ENCODE measurements around the gene CLTC. TPM values are rescaled to one million over a fixed set of nuclear protein-coding genes. Genes with fewer than 3 reads are reported as not detected.

CLTC gene
- total RNA-seq, 1 experiment from 2014 or later, result 254 TPM

DNA sequence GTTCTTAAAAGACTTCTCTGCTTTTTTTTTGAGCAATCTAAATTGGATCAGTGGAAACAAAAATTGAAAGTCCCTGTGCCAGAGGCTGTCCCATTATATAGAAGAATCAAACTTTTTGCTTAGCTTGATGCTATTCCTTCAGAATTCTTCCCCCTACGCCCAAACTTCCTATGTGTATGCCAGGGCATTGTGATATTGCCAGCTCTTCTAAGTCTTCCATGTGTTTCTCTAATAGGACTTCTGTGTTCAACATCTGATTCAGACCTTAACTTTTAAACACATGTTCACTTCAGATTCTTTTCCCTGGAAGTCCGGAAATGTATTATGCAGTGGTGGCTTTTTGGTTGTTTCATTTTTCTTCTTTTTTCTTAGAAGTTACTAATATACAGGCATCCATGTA is 68.8 kb downstream of the CLTC start:
- H2AK5ac ChIP-seq (ENCODE audit: insufficient read length, low read length), result no peak overlapping the region
- H2BK120ac ChIP-seq (ENCODE audit: low read depth, low read length, poor library complexity, severe bottlenecking), result no peak overlapping the region
- H3K79me1 ChIP-seq (ENCODE audit: insufficient read depth, low read depth, low read length, poor library complexity, severe bottlenecking), result no peaks in the 10 kb centered on the region
- no peaks in the 10 kb centered on the region for H3K9me3 ChIP-seq (ENCODE audit: control insufficient read depth, low read depth, low read length)
- no peak overlapping the region for H2BK20ac ChIP-seq (ENCODE audit: low read depth, low read length, poor library complexity, severe bottlenecking)
- no peaks in the 10 kb centered on the region for H3K23me2 ChIP-seq (ENCODE audit: insufficient read length, low read depth, low read length, poor library complexity, severe bottlenecking)
- H4K20me1 ChIP-seq (ENCODE audit: control insufficient read depth, insufficient read depth, insufficient read length), result no peaks in the 10 kb centered on the region
- Mint-ChIP-seq H3K4me1 (no peaks in the 10 kb centered on the region), H3K36me3 (ENCODE audit: insufficient read depth in 1 of 3, low read depth in 3 of 3) (peaks cover 28 to 85% (median 71%) of the 10 kb centered on the region in 3 experiments; a peak in 6 of 7 replicates), H3K9me3 (no peaks in the 10 kb centered on the region), H3K4me3 (no peak overlapping the region), H3K27ac (peak overlapping the region in 1 of 3 experiments; percentile 15; a peak in 1 of 7 replicates), H3K27me3 (ENCODE audit: low read depth) (no peaks in the 10 kb centered on the region)
- H3K18ac ChIP-seq (ENCODE audit: insufficient read length, low read depth, low read length), result no peak overlapping the region
- no peak overlapping the region for H3K56ac ChIP-seq (ENCODE audit: insufficient read length, low read depth, low read length)
- H3K4me1 ChIP-seq (ENCODE audit: insufficient read depth, low read length), result no peaks in the 10 kb centered on the region
- H4K91ac ChIP-seq (ENCODE audit: insufficient read length, low read depth, low read length), result no peak overlapping the region
- no peak overlapping the region for H2BK15ac ChIP-seq (ENCODE audit: low read depth, low read length)
- no peaks in the 10 kb centered on the region for H3K79me2 ChIP-seq (ENCODE audit: insufficient read depth, low read length)
- H3K23ac ChIP-seq (ENCODE audit: insufficient read length, low read depth, low read length), result no peak overlapping the region
- H2AFZ ChIP-seq (ENCODE audit: low read length), result no peak overlapping the region
- no peak overlapping the region for H3K27ac ChIP-seq (ENCODE audit: insufficient read length, low read depth, low read length)
- no peaks in the 10 kb centered on the region for H3K27me3 ChIP-seq (ENCODE audit: insufficient read depth, low read length)
- no CpG with 5 or more reads among the region's 2 CpGs for WGBS (ENCODE audit: extremely low coverage, insufficient read length, low lambda C conversion rate)
- TF ChIP-seq, protein P1, sequence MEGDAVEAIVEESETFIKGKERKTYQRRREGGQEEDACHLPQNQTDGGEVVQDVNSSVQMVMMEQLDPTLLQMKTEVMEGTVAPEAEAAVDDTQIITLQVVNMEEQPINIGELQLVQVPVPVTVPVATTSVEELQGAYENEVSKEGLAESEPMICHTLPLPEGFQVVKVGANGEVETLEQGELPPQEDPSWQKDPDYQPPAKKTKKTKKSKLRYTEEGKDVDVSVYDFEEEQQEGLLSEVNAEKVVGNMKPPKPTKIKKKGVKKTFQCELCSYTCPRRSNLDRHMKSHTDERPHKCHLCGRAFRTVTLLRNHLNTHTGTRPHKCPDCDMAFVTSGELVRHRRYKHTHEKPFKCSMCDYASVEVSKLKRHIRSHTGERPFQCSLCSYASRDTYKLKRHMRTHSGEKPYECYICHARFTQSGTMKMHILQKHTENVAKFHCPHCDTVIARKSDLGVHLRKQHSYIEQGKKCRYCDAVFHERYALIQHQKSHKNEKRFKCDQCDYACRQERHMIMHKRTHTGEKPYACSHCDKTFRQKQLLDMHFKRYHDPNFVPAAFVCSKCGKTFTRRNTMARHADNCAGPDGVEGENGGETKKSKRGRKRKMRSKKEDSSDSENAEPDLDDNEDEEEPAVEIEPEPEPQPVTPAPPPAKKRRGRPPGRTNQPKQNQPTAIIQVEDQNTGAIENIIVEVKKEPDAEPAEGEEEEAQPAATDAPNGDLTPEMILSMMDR (conservative IDR thresholded peaks at IDR 0.05), result no peak
- H3T11ph ChIP-seq (ENCODE audit: low read length), result no peak overlapping the region
- no peak overlapping the region for H2BK12ac ChIP-seq (ENCODE audit: insufficient read length, low read depth, low read length)
- DNase-seq, result no peak
- H3K4me2 ChIP-seq (ENCODE audit: insufficient read depth, insufficient read length, low read length), result no peak overlapping the region
- no peak overlapping the region for H3K9ac ChIP-seq (ENCODE audit: extremely low read depth, insufficient read length, low read length)
- no peak overlapping the region for H4K8ac ChIP-seq (replicated peaks; ENCODE audit: insufficient read length, low read depth, low read length)
- H3K14ac ChIP-seq (ENCODE audit: insufficient read depth, low read length), result no peak overlapping the region
- no peak overlapping the region for H4K5ac ChIP-seq (ENCODE audit: insufficient read length, low read depth, low read length)
- no peak overlapping the region for H2BK5ac ChIP-seq (ENCODE audit: insufficient read length, low read length)
- H3K4ac ChIP-seq (ENCODE audit: low read depth, low read length), result no peak overlapping the region

Measured in H9 (cell line).